Stimulated activated CD4-positive, alpha-beta T cell treated with anti-CD3 and anti-CD28 coated beads, Interleukin-1b, Interleukin-23, amount 100 ng/mL, for 24 hours (primary cell): ENCODE results near the gene MEG3.

Experiments used
- DNase-seq, 4 experiments: peaks; one replicate each; pipeline ENCODE4 v3.0.0-alpha.2; 2020; ENCODE audit warnings: low read depth in 4 of 4, low spot score in 1 of 4

Gene MEG3

DNA sequence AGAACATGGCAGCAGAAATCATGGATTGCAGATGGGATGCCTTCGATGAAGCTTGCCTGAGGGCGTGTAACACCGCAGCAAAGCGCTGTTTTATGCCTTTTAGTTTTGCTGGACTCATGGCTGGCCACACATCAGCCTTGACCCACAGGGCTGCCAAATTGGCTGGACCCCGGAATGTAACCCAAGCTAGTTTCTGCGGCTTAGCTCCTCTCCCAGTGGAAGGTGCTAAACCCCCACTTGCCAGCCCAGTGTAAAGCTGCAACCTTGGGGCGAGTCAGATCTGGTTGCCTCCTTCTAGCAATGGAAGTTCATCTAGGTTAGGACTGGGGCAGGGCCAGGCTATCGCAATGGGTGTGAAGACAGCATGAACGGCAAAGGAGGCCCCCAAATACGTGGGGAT lies 38.3 kb downstream of the MEG3 start:
- no peak for DNase-seq

DNA sequence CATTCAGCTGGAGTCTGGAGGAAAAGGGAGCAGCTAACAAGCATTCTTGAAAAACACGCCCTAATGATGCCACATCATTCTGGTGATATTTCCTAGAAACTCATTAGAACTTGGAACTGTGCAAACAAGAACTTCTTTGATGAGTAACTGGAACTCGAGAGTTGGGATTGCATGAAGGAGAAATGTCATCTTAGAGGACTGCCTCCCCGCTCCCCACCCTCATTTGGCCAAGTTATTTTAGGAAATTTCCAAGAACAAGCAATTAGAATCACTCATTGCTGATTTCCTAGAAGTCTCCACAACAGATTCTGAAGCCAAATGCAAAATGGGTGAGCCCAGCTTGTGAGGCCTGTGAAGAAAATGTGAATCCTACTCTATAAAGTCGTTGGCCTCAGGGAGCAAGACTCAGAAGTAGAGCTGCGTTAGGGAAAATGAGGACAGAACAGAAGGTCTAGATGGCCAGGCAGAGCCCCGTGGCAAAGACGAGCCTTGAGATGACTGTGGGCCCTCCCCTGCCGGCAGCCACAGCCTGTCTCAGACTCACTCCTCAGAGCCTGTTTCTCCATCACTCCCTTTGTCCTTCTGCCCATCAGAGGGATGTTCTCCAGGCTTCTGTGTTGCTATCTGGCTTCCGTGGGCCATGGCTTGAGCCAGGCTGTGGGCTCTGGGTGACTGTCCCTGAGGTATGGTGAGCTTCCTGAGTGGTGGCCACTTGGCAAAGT lies 39.2 kb downstream of the MEG3 start:
- no peak for DNase-seq

- DNase-seq = no peak
Measured at GRCh38 chr14:100865682-100866591, 40.0 kb downstream of the MEG3 start.

DNA sequence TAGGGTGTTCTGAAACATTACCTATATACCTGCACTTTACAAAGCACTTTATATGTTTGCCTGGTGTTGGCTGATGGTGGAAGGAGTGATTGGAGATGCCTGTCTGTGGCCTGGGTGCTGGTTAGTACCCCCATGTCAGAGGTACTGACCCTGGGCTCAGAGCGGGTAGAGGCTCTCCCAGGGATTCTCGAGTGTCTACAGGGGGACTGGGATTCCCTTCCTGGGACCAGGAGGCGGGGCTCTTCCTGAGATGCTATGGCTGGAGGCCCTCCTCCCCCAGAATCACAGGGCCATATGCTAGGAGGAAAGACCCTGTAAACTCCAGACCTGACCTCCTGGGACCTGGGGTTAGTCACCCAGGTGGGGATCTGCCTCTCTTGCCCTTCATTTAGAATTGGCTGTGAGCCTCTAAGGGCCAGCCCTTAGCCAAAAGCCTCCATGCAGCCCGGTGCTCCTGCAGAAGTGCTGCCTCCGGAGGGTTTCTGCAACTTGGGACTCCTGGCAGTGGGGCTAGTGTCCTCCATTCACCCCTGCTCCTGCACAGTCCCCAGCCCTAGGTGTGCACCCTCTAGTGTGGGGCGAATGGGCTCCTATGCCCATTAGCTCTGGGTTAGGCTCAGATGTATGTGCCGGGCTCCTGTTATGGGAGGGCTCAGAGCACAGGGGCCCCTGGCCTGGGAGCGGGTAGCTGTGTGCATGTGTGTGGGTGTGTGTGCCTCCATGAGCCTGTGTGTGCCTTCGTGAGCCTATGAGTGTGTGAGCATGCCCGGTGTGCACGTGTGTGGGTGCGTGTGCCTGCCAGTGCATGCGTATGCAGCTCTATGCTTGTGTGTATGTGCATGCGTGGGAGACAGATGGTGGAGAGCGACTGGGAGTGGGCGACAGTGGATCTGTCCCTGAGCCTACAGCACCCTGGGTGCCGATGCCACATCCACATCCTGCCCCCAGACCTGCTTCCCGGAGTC lies 41.0 kb downstream of the MEG3 start:
- DNase-seq = no peak

DNA sequence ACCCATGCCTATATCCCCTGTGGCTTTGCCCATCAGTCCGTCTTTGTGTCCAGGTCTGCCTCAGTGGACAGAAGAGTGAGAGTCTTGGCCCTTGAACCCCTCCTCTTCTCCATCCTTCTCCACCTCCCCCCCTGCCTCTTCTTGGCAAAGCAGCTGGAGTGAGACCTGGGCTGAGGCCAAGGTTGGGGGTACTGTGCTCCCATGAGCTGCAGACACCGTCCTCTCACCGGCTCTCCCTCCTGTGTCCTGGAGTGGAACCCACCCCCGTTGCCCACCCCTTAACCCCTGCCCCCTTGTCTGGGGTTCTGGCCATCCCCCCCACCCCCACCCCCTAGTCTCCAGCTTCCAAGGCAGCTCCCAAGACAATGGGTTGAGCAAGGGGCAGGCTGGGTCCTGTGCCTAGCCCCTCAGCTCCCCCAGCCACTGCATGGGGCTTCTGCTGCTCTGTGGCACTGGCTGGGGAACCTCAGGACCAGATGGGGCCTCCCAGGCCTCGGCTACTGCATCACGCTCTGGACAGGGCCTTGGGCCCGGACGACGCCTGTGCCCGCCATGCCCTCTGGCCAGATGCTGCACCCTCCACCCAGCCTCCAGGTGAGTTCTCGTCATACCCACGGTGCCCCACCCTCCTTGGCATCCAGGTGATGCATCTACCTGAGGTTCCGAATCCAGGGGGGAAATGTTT lies 41.9 kb downstream of the MEG3 start:
- no peak for DNase-seq

DNA sequence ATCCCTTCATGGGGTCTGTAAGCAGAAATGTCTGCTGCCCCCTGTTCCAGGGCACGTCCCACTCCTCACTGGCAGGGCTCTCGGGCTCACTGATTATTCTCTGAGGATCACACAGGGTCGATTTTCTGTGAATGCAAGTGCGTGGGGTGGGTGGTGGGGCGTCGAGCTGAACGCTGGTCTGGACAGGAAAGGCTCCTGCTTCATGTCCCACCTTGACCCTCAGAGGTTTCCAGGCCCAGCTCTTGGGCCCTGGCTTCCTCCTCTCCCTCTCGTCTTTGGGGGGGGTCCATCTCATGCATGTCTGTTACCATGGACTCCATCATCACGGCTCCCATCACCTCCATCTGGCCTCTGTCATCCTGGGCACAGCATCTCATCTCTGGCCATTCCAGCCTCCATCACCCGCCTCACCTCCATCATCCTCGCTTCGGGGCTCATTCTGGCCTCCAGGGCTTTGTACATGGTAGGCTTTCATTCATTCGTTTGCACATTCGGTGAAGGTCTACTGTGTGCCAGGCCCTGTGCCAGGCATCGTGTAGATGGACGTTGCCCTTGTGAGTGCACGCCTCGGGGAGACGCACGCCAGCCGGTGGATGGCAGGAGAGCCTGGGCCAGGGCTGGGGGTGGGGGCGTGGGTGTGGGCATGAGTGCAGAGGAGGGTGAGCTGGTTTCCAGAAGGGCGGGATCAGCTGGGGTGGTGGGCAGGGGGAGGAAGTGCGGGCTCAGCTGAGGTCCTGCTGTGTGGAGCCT lies 42.9 kb downstream of the MEG3 start:
- no peak for DNase-seq

GRCh38 chr14:100871234-100872186 lies 45.6 kb downstream of the MEG3 start:
- DNase-seq = no peak

- DNase-seq = no peak
Measured at GRCh38 chr14:100872259-100873095, 46.6 kb downstream of the MEG3 start.

DNA sequence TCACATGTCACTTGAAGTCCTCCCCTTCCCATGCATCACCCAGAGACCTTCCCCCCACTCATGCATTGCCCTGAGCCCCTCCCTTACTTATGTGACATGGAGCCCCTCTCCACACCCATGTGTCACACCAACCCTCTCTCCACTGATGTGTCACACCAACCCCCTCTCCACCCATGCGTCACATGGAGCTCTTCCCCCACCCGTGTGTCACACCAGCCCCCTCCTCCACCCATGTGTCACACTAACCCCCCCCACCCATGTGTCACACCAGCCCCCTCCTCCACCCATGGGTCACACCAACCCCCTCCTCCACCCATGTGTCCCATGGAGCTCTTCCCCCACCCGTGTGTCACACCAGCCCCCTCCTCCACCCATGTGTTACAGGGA lies 47.2 kb downstream of the MEG3 start:
- DNase-seq = no peak

- DNase-seq = no peak
Measured at GRCh38 chr14:100874051-100874410, 48.1 kb downstream of the MEG3 start.

- DNase-seq = no peak
Measured at GRCh38 chr14:100874411-100875091, 48.6 kb downstream of the MEG3 start.

- no peak for DNase-seq
Measured at GRCh38 chr14:100875126-100875525, 49.2 kb downstream of the MEG3 start.

- no peak for DNase-seq
Measured at GRCh38 chr14:100875861-100876590, 50.1 kb downstream of the MEG3 start.

GRCh38 chr14:100878271-100879146 lies 52.6 kb downstream of the MEG3 start:
- DNase-seq = no peak

- DNase-seq = no peak
Measured at GRCh38 chr14:100879194-100879593, 53.3 kb downstream of the MEG3 start.

DNA sequence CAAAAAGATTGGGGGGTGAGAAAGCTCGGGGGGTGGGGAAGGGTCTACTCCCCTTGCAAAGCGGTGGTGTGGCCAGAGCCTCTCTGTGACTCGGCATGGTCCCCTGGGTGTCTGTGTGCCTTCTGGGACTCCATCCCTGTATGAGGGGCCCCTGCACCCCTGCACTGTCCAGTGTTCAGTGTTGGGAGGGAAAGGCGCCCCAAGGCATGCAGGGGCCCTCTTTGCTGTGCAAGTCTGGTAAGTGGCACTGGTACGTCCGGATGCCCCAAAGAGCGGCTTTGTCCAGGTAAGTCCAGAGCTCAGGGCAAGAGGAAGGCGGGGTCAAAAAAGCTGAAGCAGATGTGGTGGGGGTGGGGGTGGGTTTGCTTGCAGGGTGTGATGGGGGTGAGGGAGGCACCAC lies 53.9 kb downstream of the MEG3 start:
- DNase-seq = no peak
